ENCODE results near the gene THBS1. TPM values are rescaled to one million over a fixed set of nuclear protein-coding genes. Genes with fewer than 3 reads are reported as not detected.

Gene THBS1
- total RNA-seq, 1 donor from 2014 or later: 337 TPM

DNA sequence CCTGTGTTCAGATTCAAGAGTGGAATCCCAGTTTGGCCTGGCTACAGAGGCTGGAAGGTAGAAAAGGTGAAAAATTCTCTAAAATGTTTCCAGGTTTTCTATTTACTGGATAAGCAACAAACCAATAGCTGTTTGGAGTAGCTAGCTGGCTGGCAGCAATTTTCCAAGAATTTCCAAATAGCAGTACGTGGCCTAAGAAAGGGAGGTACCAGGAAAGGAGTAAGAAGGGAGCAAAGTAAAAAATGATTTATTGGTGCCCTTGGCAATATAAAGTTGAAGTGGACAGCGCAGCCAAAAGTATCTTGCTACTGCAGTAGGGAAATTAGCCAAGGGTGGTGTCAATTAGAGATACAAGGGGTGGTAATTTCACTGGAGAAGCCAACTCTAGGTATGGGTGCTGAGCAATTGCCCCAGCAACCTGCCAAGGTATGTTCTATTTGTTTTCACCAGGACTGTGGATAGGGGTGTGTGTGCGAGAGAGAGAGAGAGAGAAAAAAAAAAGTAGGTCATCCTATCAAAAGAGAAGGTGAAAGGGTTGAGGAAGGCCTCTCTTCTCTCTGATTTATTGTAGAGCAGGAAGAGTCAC is 40.8 kb upstream of the THBS1 start:
- peaks cover 14% of the 10 kb centered on the region for H3K9me3 Mint-ChIP-seq
- H3K4me1 Mint-ChIP-seq: no peaks in the 10 kb centered on the region
- DNase-seq (ENCODE audit: low spot score in 2 of 2, unreplicated experiment in 2 of 2): no peak
- no peak overlapping the region for H3K4me3 Mint-ChIP-seq
- no peak overlapping the region for H3K27ac Mint-ChIP-seq
- H3K36me3 Mint-ChIP-seq: peaks cover 6% of the 10 kb centered on the region
- TF ChIP-seq, protein P1, sequence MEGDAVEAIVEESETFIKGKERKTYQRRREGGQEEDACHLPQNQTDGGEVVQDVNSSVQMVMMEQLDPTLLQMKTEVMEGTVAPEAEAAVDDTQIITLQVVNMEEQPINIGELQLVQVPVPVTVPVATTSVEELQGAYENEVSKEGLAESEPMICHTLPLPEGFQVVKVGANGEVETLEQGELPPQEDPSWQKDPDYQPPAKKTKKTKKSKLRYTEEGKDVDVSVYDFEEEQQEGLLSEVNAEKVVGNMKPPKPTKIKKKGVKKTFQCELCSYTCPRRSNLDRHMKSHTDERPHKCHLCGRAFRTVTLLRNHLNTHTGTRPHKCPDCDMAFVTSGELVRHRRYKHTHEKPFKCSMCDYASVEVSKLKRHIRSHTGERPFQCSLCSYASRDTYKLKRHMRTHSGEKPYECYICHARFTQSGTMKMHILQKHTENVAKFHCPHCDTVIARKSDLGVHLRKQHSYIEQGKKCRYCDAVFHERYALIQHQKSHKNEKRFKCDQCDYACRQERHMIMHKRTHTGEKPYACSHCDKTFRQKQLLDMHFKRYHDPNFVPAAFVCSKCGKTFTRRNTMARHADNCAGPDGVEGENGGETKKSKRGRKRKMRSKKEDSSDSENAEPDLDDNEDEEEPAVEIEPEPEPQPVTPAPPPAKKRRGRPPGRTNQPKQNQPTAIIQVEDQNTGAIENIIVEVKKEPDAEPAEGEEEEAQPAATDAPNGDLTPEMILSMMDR (IDR thresholded peaks at IDR 0.05; ENCODE audit: unreplicated experiment): no peak
- H3K27me3 Mint-ChIP-seq (ENCODE audit: low read depth): no peaks in the 10 kb centered on the region

DNA sequence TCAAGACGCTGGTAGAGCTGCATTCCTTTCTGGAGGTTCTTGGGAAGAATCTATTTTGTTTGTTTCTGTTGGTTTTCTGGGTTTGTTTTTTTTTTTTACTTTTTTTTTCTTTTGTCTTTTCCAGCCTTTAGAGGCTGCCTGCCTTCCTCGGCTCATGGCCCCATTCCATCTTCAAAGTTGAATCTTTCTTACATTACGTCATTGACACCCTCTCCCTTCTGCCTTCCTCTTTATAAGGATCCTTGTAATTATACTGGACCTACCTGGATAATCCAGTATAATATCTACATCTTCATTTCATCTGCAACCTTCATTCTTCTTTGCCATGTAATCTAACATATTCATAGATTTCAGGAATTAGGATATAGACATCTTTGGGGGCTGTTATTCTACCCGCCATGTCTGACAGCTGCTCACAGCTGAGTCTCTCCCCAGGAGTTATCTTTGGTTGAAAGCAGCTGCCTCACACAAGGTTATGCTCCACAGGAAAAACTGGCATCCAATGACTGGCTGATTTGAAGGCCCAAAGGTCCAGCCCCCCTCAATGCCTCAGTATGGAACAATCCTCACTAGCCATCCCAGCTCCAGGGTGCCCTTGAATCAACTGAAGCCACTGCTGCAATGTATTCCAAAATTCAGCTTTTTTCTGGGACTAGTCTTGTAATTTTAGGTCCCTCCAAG is 38.4 kb upstream of the THBS1 start:
- Mint-ChIP-seq H3K4me3 (no peak overlapping the region), H3K9me3 (peaks cover 28% of the 10 kb centered on the region), H3K27ac (no peak overlapping the region), H3K36me3 (peaks cover 6% of the 10 kb centered on the region), H3K4me1 (no peaks in the 10 kb centered on the region), H3K27me3 (ENCODE audit: low read depth) (no peaks in the 10 kb centered on the region)
- DNase-seq (ENCODE audit: low spot score in 2 of 2, unreplicated experiment in 2 of 2): no peak
- TF ChIP-seq, protein P1 (IDR thresholded peaks at IDR 0.05; ENCODE audit: unreplicated experiment): no peak

DNA sequence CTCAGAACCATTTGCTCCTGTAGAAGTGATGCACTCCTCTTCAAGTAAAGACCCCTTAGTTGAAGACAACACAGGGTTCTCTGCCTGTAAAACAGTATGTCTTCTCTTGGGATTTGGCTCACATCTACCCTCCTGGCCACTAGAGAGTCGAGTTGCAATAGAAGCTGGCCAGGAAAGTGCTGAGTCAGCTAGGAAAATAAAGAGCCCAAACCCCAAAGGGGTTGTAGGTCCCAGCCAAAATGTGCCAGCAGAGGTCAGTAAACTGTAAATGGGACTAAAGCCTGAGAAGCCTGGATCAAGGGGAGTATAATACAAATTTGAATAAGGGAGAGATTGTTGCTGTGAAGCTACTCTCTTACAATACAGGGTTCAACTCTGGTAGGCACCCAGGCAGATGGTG is 37.2 kb upstream of the THBS1 start:
- no peaks in the 10 kb centered on the region for H3K4me1 Mint-ChIP-seq
- peaks cover 6% of the 10 kb centered on the region for H3K36me3 Mint-ChIP-seq
- DNase-seq (ENCODE audit: low spot score in 2 of 2, unreplicated experiment in 2 of 2): no peak
- H3K27ac Mint-ChIP-seq: no peak overlapping the region
- H3K9me3 Mint-ChIP-seq: peaks cover 33% of the 10 kb centered on the region
- H3K4me3 Mint-ChIP-seq: no peak overlapping the region
- H3K27me3 Mint-ChIP-seq (ENCODE audit: low read depth): no peaks in the 10 kb centered on the region
- TF ChIP-seq, protein P1 (IDR thresholded peaks at IDR 0.05; ENCODE audit: unreplicated experiment): no peak

DNA sequence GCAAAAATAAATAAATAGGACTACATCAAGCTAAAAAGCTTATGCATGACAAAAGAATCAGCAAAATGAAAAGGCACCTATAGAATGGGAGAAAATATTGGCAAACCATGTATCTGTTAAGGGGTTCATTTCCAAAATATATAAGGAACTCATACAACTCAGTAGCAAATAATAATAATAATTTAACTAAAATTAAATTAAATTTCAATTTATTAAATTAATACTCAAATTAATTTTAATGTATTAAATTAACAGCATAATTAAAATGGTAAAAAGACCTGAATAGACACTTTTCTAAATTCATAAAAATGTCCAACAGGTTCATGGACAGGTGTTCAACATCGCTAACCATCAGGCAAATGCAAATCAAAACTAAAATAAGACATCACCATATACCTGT is 34.0 kb upstream of the THBS1 start:
- TF ChIP-seq, protein P1 (IDR thresholded peaks at IDR 0.05; ENCODE audit: unreplicated experiment): no peak
- DNase-seq (ENCODE audit: low spot score in 2 of 2, unreplicated experiment in 2 of 2): no peak
- peaks cover 6% of the 10 kb centered on the region for H3K36me3 Mint-ChIP-seq

DNA sequence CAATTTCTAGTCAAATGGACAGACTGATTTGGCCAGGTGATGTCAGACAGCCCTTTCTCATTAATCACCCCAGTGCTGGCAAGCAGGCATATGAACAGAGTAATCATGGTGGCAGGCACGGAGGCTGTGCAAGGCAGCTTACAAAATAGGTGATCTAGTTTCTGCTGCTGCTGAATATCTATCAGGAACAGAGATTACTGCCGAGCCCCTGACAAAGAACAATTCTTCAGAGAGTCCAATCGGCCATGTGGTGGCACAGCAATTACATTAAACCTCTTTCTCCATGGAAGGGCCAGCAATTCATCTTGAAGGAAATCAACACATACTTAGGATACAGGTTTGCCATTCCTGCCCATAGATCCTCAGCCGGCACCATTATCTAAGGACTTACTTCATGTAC is 32.3 kb upstream of the THBS1 start:
- no peak overlapping the region for H3K27ac Mint-ChIP-seq
- H3K9me3 Mint-ChIP-seq: peaks cover 30% of the 10 kb centered on the region
- TF ChIP-seq, protein P1 (IDR thresholded peaks at IDR 0.05; ENCODE audit: unreplicated experiment): no peak
- H3K36me3 Mint-ChIP-seq: peaks cover 6% of the 10 kb centered on the region
- H3K27me3 Mint-ChIP-seq (ENCODE audit: low read depth): no peaks in the 10 kb centered on the region
- no peak for DNase-seq (ENCODE audit: low spot score in 2 of 2, unreplicated experiment in 2 of 2)
- no peak overlapping the region for H3K4me3 Mint-ChIP-seq
- H3K4me1 Mint-ChIP-seq: no peaks in the 10 kb centered on the region

More for the DNA sequence above, 34.0 kb upstream of the THBS1 start:
- no peaks in the 10 kb centered on the region for H3K4me1 Mint-ChIP-seq
- no peak overlapping the region for H3K27ac Mint-ChIP-seq
- no peaks in the 10 kb centered on the region for H3K27me3 Mint-ChIP-seq (ENCODE audit: low read depth)
- H3K9me3 Mint-ChIP-seq: peaks cover 30% of the 10 kb centered on the region
- no peak overlapping the region for H3K4me3 Mint-ChIP-seq
